Measurements from ENCODE around the gene VIT.

DNA sequence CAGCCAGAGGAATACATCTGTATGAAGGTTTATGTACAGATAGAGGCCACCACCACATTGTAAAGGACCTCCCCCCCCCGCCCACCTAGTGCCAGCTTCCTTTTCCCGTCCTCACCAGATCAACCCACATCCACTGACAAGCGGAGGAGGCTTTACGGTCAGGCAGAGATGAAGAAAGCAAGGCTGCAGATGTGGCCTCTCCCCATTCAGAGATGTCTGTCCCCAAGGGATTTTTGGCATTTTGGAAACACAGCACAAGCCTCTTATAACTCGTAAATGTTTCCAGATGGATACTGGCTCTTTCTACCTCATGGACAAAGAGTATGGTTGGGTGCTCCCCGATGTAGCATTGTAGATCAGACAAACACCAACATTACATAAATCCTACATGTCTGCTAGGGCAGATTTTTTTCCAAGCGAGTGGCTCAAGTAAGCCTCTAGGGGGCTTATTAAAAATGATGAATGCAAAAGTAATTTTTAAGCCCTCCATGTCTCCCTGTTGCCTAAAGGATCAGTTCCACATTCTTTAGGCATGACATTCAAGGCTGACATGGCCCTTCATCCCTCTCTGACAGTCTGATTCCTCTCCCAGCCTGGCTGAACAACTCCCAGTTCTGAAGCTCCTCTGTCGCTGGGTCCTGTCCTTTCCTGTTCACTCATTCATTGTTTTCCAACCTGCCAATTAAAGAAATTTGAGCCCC is 11.7 kb downstream of the VIT start:
- TF ChIP-seq, protein P1, sequence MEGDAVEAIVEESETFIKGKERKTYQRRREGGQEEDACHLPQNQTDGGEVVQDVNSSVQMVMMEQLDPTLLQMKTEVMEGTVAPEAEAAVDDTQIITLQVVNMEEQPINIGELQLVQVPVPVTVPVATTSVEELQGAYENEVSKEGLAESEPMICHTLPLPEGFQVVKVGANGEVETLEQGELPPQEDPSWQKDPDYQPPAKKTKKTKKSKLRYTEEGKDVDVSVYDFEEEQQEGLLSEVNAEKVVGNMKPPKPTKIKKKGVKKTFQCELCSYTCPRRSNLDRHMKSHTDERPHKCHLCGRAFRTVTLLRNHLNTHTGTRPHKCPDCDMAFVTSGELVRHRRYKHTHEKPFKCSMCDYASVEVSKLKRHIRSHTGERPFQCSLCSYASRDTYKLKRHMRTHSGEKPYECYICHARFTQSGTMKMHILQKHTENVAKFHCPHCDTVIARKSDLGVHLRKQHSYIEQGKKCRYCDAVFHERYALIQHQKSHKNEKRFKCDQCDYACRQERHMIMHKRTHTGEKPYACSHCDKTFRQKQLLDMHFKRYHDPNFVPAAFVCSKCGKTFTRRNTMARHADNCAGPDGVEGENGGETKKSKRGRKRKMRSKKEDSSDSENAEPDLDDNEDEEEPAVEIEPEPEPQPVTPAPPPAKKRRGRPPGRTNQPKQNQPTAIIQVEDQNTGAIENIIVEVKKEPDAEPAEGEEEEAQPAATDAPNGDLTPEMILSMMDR (conservative IDR thresholded peaks at IDR 0.05; ENCODE audit: low read length), result peak; percentile 56
- TF ChIP-seq EZH2phosphoT487 (IDR thresholded peaks at IDR 0.05; ENCODE audit: borderline replicate concordance), result no peak

Data from Loucy (cell line).